Stromal cell of bone marrow (primary cell): ENCODE measurements around the gene PROZ.

ENCODE experiments used
- DNase-seq: peaks from one replicate; pipeline ENCODE4 v3.0.0-alpha.2; 2012; ENCODE audit warnings: low read depth

Gene PROZ

DNA sequence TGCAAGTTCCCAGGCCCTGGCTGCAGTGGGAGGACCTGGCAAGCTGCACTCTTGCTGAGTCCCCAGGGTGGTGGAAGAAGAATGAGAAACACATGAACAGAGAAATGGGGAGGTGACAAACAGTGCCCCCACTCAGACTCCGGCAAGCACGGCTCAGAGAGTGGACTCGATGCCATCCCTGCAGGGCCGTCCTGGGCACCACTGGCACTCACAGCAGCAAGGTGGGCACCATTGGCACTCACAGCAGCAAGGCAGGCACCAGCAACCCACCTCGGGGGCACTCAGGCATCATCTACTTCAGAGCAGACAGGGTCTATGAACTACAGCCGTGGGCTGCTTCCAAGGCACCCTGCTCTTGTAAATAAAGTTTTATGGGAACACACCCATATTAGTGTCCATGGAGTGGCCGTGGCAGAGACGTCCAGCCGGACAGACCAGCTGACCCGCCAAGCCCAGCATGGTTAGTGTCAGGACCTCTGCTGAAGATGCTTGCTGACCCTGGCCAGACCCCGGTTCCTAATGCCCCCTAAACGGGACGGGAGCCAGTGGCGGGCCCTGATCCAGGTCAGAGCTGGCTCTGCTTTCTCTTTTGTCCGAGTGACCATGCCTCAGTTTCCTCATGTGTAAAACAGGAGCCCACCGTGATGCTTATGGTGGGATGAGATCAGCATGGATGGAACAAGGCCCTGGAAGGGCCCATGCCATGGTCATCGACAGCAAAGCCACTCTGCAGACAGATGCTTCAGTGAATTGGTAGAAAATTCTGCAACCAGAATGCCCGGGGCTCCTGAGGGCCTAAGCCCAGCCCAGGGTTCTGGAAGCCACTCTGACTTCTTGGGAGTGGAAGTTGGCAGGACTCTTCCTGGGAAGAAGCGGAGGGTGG, 37.9 kb upstream of the PROZ start:
- DNase-seq: no peak

DNA sequence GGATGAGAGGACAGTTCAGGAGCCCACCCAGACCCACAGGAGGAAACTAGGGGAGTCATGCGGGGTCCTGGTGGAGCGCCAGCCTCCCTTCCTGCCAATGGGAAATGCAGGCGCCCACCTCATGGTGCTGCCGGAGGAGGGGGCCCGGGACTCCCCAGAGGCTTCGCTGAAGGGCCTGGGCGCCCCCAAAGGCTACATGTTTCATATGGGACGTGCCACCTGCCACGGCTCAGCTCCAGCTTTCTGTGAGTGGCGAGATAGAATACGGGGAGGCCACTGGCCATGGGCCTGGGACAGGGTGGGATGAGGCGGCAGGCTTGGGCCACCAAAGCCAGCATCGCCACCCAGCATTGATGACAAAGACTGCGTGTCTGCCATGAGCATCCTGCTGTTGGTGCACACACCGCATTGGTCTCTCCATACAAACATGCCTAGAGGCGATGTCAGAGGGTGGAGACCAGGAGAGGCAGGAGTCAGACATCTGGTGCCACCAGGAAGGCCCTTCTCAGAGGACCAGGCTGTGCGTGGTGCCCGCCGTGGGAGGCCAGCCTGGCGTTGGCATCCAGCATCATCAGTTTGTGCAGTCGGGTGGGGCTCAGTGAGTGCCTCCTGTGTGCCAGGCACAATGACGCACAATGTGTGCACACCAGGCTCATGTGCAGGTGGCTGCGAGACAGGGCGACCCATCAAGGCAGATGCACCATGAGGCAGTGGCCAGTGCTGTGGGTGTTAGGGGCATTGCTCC, 37.1 kb upstream of the PROZ start:
- no peak for DNase-seq

DNA sequence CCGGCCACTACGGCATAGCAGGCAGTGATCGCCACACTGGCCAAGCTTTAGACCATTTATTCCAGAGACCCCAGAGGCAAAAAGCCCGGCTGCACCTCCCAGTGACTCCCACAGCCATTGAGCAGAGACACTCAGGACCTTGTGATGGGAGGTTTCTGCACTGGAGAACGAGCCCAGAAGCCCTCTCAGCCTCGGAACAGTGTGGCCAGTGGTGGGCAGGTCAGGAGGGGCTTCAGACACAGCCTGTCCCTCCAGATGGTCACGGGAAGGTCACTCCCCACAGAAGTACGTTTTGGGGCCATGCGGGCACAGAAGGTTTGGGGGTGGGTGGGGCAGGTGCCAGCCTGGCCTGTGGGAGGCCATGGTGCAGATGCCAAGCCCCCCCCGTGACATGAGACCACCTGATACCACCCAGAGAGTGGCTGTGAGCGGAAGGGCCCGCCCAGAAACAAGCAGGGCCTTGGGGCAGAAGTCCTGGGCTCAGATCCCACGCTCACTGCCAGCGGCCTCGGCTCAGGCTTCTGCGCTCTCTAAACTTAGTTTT, 36.4 kb upstream of the PROZ start:
- DNase-seq: no peak

DNA sequence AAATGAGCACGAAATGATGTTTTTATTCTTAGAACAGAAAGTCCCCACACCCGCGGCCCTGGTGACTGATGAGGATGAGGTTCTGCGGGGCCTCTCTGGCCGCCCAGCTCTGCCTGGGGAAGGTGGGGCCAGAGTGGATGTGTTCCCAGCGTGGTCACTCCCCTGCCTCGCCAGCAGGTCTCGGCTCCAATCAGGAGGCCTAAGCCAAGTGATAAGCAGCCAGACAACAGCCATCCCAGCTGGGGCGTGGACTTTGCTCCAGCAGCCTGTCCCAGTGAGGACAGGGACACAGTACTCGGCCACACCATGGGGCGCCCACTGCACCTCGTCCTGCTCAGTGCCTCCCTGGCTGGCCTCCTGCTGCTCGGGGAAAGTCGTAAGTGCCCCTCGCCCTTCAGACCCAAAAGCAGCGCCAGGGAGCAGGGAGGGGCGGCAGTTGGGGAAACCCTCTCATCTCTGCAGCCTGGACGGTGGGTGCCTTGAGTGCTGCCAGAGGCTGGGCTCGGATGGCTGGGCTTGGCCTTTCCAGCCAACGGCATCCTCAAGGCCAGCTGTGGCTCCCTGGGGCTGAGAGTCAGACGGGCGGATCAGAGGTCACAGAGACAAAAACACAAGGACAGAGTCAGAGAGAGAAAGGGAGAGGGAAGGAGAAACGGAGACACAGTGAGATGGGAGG, 35.8 kb upstream of the PROZ start, which contains the start of gene F10:
F10 (plus strand) TSS at position 250 of the 676 bp plus-strand sequence; CDS start at position 307, 57 bp downstream.
- DNase-seq: no peak

DNA sequence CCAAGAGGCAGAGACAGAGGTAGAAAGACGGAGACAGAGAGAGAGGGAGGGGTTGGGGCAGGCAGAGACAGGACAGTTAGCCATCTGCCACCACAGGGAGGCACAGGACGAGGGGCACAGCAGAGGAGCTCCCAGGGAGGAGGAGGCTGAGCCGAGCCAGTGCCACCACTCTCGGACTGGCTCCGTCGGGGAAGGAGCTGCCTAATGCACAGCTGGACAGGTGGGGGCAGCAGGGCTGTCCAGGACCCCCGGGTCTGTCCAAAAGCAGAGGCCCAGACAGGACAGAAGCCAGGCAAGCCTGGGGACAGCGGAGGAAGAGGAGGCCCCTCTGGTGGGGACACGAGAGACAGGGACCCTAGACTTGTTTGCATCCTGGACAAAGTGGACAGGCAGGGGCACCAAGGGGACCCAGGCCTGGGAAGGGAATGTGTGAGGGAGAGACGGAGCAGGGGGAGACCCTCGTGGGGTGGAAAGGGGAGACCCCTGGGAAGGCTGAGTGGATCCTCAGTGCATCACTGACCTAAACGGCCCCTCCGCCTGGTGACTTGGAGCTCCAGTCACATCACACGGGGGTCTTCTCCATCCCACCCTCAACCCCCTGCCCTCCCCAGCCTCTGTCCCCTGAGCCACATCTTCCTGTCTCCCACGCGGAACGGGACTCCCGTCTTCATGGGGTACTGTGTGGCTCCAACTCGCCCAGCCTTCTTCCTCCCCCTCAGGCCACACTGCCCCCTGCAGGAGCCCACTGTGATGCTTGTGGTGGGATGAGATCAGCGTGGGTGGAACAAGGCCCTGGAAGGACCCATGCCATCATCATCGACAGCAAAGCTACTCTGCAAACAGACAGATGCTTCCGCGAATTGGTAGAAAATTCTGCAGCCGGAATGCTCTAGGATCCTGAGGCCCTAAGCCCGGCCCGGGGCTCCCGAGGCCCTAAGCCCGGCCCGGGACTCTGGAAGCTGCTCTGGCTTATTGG, 34.9 kb upstream of the PROZ start:
- DNase-seq: no peak

DNA sequence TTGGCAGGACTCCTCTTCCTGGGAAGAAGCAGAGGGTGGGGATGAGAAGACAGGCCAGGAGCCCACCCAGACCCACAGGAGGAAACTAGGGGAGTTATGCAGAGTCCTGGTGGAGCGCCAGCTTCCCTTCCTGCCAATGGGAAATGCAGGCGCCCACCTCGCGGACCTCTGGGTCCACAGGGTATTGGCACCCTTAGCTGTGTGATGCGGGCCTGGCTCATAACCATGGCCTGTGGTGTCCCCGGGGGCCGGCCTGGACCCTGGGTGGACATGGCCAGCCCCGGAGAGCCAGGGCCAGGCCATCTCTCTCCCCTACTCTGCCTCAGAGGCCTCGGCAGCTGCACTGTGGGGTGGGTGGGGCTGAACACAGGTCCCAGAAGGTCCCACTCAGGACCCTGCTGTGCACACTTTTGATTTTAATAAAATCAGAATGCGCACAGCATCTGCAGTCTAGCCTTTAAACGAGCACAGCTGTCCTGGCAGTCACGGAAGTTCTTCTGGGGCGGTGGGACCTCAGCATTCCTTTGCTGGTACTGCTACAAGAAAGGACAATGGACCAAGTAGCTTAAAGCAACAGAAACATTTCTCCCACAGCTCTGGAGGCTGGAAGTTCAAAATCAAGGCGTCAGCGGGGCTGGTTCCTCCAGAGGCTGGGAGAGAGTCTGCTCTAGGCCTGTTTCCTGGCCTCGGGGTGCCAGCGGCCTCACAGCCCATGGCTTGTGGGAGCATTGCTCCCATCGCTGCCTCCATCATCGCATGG, 34.1 kb upstream of the PROZ start:
- no peak for DNase-seq

DNA sequence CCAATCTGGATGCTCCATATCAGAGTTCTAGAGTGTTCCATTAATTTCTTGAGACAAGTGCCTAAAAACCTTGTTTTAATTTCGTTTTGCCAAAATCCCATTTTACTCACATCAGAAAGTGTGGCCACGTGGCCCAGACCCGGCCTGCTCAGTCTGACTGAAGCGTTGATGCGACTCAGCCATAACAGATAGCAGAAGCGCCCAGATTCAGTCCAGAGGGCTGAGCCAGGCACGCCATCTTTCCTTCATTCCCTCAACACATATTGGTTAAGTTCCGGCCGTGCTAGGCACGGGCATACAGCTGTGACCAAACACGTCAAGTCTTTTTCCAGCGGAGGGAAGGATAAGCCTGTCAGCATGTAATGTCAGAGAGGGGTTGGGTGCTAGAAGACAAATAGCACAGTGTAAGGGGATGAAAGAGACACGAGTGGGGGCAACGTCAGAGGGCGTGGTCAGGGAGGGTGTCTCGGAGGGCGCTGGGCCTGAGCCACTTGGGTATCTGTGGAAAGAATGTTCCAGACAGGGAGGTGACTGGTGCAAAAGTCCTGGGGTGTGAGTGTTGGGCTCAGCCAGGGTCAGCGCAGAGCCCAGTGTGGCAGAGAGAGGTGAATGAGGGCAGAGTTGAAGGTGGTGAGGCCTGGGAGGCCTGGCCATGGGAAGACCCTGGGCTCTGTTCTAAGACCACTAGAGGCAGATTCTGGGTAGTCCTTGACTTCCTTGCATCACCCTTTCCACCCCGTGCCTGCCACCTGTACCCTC, 32.8 kb upstream of the PROZ start:
- no peak for DNase-seq

DNA sequence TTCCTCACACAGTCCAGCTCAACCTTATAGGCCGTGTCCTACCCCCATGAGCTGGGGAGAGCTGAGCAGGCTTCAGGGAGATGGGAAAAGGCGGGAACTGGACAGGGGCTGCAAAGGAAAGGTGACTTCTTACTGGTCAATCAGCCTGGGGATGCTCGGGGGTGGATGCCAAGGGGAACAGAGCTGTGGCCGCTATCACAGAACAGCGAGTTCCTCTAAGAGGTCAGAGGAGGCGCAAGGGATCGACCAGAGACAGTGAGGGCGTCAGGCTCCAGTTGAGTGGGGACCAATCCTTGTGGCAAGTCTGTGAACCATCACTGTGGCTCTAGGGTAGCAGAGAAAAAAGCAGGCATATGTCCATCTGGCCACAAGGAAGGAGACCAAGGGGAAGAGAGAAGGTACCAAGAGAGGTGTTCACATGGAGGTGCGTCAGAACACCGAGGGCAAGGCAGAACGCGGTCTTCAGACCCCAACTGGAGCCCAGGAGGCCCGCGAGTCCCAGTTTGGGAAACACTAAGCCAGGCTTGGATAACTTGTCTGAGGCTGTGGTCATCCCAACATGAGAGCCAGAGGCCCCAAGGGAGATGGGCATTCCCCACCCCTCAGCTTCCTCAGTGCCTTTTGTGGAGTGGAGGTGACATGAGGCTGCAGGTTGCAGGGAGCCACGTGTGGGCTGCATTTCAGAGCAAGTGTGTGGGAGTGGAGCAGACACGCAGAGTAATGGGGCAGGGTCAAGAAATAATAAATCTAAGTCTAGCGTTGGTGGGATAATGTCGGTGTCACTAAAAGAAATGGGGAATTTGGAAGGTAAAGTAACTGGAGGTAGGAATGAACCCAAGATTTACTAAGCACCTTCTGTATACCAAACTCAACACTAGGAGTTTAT, 31.9 kb upstream of the PROZ start:
- no peak for DNase-seq

DNA sequence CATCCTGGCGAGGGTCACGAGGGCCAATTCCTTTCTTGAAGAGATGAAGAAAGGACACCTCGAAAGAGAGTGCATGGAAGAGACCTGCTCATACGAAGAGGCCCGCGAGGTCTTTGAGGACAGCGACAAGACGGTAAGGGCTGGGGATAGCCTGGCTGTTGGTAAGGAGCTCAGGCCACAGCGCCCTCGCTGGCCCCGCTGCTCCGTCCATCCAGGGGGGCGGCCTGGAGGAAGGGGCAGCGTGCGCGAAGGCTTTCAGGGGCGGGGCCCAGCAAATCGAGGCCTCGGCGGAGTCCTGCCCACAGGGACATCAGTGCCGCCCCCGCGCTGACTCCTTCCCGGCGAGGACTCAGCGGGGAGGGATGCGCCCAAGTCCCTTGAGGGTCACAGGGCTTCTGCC, 29.0 kb upstream of the PROZ start:
- DNase-seq: no peak

DNA sequence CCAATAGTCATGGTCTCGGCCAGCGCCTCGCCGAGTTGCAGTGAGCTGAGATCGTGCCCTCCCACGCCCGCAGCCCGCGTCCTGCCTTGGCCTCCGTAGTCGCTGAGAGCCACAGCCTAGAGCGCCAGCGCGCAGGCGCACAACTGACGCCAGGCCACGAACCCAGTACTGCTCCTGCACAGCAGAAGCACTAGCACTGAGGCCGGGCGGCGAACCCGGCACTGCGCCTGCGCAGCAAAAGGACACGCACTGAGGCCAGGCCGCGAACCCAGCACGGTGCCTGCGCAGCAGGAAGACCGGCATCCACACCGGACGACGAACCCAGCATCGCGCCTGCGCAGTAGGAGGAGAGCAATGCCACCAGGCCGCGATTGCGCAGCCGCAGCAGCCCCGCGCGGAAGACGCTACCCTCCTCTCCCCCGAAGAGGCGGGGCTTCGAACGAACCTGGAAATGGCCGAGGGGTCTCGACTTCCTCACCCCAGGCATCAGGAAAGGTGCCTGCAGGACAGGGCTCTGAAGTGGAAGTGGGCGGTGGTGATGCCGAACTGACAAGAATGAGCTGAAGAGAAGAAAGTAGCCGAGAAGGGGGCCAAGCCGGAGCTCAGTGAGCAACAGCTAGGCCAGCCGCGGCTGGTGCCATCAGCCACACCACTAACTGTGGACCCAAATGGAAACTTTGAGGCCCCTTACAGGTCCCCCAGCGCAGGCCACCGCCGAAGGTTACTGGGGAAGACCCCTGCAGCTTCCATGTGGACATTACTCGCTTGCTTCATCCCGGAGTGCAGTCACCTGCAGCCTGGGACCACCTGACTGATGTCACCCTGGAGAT, 28.3 kb upstream of the PROZ start:
- DNase-seq: no peak

DNA sequence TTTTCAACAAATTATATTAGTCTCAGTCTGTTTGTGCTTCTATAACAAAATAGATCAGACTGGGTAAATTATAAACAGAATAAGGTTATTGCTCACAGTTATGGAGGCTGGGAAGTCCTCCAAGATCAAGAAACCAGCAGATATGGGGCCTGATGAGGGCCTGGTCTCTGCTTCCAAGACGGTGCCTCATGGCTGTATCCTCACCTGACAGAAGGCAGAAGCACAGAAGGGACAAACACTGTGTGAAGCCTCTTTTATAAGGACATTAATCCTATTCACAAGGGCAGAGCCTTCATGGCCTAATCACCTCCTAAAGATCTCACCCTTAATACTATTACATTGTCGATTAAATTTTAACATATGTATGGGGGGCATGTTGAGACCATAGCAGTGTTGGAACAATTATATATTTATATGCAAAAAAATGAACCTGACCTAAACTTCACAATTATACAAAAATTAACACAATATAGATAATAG, 23.1 kb upstream of the PROZ start:
- DNase-seq: no peak

DNA sequence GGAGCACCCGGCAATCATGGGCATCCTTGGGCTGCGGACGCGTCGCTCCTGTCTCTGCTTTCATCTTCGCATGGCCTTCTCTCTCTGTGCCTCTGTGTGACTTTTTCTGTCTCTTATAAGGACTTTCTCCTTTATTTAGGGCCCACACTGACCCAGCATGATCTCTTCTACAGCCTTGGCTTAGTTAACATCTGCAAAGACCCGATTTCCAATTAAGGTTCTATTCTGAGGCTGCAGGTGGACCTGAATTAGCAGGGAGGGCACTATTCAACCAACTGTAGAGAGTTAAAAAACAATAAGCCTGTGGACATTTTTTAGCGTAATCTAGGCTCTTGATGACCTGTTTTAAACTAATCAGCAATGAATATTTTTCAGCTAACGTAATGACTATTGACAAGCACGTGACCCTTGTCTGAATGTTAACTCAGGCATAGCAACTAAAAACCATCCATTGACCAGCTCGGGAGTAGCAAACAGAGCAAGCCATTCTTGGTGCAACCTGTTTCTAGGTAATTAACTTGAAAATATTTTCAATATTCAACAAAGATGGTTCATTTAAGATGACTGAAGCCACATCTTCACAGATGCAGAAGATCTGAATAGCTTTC, 20.7 kb upstream of the PROZ start:
- no peak for DNase-seq

DNA sequence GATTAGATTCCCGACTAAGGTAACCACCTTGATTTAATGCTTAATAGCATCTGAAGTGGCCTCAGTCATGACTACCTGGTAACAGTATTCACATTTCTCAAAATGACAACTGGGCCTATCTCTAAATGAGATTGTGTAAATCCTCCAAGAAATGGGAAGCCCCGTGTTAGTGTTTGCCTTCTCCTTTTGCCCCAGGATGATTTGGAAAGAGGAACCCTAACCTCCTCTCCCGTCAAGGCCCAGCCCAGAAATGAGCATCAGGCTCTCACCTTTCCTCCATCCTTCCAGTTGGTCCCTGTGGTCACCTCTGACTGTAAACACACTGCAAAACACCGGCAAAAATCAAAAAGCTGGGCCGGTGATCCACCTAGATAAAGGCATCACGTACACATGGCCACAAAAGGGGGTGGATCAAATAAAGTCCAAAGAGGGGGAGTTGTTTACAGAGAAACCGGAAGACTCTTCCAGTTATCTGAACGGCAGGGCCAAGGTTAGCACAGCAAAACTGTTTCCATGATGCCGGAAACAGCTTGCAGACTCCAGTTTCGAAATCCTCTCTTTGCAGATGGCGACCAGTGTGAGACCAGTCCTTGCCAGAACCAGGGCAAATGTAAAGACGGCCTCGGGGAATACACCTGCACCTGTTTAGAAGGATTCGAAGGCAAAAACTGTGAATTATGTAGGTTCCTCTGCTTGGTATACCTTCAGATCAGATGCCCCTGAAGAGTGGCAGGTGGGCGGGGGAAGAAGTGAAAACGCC, 19.5 kb upstream of the PROZ start:
- no peak for DNase-seq

DNA sequence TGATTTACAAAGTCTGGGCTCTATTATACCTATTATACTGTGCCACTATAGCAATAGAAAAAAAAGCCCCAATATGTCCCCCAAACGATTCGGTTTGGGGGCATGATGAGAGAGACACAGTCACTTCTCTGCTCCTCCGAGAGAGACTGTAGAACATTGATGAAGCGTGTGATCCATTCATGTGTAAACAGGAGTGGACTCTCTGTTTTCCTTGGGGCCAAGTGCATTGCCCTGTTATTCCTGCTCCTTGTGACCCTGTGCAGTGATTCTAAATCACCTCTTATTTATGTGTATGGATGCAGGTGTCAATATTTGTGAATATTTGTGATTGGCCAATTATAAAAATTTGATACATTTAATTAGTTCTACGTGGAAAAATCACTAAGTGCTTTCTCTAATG, 18.9 kb upstream of the PROZ start:
- DNase-seq: no peak

DNA sequence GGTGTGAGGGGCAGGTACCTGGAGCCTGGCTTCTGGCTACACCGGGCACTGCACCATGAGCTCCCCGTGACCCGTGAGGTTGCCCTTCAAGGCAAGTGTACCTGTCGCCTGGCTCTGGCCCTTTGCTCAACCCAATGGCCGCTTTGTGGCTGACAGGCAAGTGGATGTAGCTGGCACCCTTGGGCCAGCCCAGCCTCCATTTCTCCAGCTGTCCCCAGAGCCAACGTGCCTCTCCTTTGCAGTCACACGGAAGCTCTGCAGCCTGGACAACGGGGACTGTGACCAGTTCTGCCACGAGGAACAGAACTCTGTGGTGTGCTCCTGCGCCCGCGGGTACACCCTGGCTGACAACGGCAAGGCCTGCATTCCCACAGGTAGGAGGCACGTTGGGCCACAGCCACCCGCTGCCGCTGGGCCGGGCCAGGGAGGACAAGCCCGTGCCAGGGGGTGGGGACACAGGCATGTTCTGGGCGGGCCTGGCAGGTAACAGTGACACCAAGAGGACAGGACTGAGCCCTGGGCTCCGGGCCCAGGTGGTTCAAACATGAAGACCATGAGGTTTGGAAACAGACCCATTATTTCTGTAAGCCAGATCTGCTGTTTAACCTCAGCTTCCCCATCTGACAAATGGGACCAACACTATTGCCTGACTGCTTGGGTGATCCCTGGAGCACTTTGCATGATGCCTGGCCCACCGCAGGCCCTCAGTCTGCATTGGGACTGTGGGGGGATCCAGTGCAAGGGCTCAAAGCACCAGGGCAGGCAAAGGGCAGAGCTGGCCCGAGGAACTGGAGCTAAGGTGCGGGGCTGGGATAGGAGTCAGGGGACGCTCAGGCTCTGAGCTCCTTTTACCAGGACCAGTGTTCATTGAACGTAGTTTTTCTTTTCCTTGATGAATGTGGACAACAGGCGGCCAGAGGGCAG, 17.5 kb upstream of the PROZ start:
- DNase-seq: no peak
